Stimulated activated CD4-positive, alpha-beta T cell treated with anti-CD3 and anti-CD28 coated beads, Interleukin-2, amount 100 ng/mL, for 4 hours (primary cell): ENCODE measurements around the gene TUBB1.

Experiments
- DNase-seq: peaks from one replicate; pipeline ENCODE4 v3.0.0-alpha.2; 2020; ENCODE audit warnings: low read depth

The TUBB1 gene

GRCh38 chr20:59043698-59044097 lies 24.5 kb downstream of the TUBB1 start:
- no peak for DNase-seq

DNA sequence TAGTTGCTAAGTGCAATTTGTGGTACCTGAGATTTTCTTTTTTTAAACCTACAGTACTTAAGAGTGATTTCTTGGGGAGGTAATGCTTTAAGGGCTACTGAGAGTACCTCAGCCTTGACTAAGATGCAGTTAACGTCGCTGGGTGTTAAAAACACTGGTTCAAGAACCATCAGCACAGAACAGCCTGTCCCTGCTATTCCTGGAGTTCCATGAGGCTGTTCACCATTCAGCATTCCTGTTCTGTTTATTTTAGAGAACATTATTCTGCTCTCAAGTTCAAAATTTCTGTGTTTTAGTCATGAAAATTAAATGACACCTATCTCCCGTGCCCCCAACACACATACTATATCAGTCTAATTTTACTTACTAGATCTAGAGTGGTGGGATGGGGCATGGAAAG lies 25.1 kb downstream of the TUBB1 start:
- no peak for DNase-seq

GRCh38 chr20:59044796-59045195 lies 25.6 kb downstream of the TUBB1 start:
- DNase-seq = no peak

DNA sequence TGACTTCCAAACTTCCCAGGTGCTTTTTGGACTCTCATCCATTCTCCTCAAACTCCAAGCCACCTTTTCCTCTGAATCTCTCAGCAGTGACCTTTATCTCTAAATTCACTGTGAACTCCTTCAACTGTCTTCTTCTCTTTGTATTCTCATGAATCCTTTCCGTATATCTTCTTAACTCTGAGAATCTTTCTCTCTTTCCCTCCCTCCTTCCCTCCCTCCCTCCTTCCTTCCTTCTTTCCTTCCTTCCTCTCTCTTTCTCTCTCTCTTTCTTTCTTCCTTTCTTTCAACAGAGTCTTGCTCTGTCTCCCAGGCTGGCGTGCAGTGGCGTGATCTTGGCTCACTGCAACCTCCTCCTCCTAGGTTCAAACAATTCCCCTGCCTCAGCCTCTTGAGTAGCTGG lies 27.6 kb downstream of the TUBB1 start:
- DNase-seq = no peak

DNA sequence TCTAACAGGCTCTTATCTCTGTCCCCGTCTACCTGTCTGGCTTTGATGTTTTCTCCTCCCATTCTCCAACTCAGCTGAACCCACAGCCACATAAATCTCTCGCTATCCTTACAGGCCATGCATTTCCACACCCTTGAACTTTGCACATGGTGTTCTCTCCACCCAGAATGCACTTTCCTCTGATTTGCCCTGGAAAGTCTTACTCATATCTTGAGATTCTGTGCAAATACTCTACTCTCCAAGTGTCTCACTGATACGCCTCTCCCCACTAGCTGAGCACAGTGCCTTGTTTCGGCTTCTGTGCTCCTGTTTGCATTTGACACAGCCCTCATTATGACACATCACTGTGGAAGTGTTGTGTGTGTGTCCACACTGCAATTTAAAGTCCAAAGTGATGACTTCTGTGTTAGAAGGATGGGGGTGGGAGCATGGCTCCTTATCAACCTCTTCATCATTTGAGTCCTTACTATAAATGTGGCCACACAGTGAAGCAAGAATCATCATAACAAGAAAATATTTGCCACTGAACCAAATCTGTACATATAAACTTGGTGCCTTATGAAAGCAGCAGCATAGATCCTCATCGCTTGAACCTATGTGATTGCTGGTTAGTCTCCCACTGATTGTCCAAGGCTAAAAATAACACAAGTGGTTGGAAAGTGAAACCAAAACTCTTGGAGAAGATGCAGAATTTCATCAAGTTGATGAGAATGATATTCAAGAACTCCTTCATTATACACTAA lies 28.9 kb downstream of the TUBB1 start:
- DNase-seq = no peak

DNA sequence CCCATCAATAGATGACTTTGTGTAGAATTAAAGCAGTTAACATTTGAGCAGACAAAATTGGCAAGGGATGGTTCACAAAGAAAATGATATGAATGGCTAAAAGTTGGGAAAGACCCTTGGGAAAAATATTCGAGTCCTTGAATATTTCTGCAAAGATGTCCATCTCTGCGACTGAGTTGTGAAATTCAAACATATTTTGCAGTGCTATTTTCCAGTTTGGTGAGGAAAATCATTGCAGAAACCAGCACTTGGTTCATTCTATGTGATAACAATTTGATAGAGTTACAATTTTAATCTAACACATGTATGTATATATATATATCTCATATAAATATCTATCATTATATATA lies 29.4 kb downstream of the TUBB1 start:
- no peak for DNase-seq

- DNase-seq = no peak
Observed at GRCh38 chr20:59050437-59050836, 31.2 kb downstream of the TUBB1 start.

DNA sequence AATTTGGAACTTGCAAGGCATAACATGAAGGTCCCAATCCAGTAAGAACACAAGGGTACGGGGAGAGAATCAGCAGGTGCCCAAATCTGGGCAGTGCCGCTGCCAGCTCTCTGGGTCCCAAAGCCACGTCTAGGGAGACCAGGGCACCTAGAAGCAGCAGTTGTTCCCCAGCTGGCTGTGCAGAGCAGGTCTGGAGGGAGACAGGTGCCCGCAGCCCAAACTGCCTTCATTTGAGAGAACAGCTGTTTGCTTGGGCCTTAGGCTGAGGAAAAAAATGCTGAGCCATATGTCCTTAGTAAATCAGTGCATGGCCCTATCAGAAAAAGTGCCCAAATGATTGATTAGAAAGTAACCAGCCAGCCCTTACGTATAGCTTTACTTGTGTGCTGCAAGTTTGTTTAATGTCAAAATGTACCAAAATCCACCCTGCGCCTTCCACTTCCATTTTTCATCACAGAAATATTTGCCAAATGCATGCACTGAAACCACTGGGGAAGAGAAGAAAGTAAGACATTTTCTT lies 32.5 kb downstream of the TUBB1 start:
- DNase-seq = no peak

GRCh38 chr20:59055302-59055701 lies 36.1 kb downstream of the TUBB1 start:
- no peak for DNase-seq

DNA sequence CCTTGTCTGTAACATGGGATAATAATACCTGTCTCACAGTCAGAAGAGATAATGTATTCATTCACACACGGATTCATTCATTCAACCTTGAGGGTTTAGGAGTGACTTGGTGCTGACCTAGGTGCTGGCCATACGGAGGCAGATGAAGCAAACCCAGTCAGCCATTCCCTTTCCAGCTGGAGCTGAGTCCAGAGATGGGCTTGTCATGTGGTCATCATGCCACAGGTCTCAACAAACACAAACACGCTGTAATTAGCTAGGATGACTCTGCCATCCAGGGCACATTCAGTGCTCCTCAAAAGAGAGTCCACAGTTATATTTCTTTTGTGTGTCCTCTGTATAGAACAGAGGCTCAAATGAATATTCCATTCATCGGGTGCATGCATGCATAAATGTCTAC lies 42.9 kb downstream of the TUBB1 start:
- DNase-seq = no peak

DNA sequence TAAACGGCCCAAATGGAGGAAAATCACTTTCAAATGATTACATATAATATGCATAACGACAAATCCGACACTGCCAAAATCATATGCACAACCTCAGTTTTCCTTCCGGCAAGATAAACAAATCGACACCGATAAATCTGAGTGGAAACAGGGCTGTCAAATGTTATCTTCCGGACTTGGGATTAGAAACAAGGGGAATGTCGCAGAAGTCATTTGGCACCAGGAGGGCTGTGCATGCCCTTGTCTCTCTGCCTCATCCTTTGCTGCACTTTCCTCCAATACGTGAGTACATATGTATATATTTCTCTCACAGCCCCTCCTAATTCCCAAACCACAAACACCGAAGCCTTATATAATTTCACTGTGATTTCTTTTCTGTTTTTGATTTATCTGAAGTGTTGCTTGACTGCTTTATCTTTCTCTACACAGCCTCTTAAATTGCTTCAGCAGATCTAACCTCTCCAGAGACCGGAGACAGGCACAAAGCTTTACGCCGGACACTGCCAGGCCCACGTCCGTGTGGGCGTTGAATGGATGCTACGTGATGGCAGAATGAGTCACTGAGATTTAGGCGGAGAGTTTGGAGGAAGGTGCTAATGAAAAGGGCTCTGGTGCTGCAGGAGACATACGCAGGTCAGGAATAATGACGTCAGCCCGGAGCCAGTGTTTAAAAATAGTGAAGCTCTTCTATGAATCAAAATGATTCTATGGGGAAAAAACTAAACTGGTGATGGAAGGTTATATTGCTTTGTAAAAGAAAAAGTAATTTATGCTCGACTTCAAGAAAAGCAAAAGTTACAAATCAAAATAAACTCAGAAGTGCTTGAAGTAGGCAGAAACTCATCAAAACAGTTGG lies 44.4 kb downstream of the TUBB1 start:
- DNase-seq = no peak

DNA sequence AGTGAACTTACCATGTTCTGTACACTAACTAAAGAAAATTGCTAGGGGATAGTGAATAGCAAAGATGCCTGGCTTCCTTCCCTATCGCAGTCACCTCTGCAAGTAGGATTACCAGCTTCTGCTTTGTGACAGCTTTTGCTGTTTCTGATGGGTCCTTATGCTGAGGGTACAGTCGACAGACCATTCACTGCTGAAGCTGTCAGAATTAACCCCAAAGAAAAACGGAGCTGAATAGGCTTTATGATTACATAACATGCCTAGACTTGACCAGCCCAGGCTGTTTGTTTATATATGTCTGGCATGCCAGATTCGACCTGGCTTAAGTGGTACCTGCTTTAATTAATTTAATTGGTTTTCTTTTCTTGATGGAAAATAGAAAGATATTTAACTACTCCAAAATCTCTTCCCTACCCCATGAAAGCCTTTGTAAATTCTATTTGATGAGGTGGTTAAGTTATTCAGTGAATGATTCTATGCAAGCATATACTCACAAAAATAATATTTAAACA lies 45.0 kb downstream of the TUBB1 start:
- no peak for DNase-seq

DNA sequence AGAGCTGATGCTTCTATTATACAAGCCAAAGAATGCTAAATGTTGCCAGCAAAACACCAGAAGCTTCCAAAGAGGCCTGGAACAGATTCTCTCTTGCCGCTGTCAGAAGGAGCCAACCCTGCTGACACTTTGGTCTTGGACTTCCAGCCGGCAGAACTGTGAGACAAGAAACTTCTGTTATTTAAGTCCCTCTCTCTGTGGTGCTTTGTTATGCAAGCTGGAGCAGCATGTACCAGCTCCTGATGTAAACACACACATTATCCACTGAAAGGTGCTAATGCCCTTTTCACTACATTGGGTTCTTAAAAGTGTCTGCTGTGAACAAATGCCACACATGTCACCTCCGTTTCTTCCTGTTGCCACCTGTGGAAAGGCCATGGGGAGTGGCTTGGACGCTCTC lies 49.3 kb downstream of the TUBB1 start:
- no peak for DNase-seq

DNA sequence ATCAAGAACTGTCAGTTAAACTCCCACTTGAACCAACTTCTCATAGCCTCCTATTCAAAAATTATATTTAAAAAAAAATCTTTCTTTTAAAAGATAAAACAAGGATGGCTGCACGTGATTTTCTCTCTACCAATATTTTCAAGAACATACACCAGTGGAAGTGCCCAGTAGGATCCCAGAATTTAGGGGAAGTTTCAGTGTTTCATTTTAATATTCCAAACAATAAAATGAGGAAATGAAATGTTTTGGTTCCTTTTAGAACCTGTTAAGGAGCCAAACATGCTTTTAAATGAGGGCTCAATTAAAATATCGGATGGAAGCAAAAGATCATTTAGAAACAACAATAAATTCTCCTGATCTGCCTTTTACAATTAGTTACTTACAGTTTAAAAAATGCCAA lies 49.8 kb downstream of the TUBB1 start:
- no peak for DNase-seq

DNA sequence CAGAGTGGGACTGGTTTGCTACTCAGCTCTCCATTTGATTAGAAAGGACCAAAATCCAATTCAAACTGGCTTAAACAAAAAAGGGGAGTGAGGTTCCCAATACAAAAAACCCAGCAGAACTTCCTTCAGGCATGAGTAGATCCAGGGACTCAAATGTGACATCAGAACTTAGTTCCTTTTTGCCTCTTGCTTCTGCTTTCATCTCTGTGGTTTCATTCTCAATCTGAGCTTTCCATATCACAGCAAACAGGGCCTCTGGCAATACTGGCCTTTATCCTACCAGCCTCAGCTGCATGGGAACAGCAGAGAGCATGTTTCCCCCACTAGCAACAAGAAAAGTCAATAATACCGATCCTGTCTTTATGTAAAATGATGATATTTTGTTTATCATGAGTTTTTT lies 52.0 kb downstream of the TUBB1 start:
- no peak for DNase-seq

DNA sequence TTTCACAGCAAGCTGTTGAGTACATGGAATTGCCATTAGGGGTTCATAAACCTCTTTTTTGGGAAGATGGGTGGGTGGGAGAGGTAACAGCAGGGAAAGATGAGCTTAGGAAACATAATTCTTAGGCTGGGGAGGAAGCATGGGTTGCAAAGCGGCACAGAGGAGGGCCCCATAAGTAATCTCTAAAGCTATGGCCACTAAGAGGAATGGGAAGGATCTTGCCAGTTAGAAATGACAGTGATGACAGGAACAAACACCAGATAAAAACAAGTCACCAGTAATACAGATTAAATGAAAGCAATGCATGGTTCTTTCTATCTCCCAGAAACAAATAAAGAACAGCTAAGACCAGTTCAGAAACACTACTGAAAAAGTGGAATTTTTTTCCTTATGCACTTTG lies 54.4 kb downstream of the TUBB1 start:
- no peak for DNase-seq

DNA sequence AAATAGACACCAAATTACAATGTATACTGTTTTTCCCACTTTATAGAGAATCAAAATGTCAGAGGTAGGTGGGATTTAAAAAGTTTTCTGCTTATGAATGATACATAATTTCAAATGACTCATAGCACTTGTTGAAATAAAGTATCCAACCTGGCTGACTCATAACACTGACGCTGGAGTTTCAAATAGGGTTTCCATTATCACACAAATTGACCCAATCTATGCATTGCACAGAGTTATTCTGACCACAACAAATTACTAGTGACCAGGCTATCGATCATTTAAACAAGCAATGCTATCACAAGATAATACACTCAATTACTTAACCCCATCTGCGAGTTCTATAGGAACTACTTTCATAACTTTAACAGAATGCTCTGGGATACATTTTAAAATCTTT lies 55.2 kb downstream of the TUBB1 start:
- DNase-seq = no peak

- DNase-seq = no peak
Observed at GRCh38 chr20:59075934-59076508, 56.8 kb downstream of the TUBB1 start.
